Sigmoid colon (tissue), 7 donors: ENCODE data around the gene UBA52. TPM values are rescaled to one million over a fixed set of nuclear protein-coding genes. Genes with fewer than 3 reads are reported as not detected.

Experiments
- DNase-seq: peaks from one replicate; pipeline ENCODE4 v3.0.0-alpha.2; 2019
- H3K27ac ChIP-seq, 4 donors: fragments of 200-600 bp; sonication (generic); one replicate each; pipeline ENCODE4 v1.5.1; 2016 to 2019; ENCODE audit warnings: mild to moderate bottlenecking in 1 of 4
- H3K27me3 ChIP-seq, 3 donors: fragments of 200-600 bp; sonication (generic); one replicate each; pipeline ENCODE4 v1.5.1; 2019; ENCODE audit warnings: mild to moderate bottlenecking in 1 of 3
- H3K36me3 ChIP-seq, 4 donors: fragments of 200-600 bp; sonication (generic); one replicate each; pipeline ENCODE4 v1.5.1; 2016 to 2019
- H3K4me1 ChIP-seq, 4 donors: fragments of 200-600 bp; sonication (generic); one replicate each; pipeline ENCODE4 v1.5.1; 2017 to 2019
- H3K4me3 ChIP-seq, 4 donors: fragments of 200-600 bp; sonication (generic); one replicate each; pipeline ENCODE4 v1.5.1; 2017 to 2019; ENCODE audit warnings: mild to moderate bottlenecking in 2 of 4, moderate library complexity in 1 of 4
- H3K9me3 ChIP-seq, 4 donors: fragments of 200-600 bp in 3 of 4; sonication (generic) in 3 of 4; one replicate each; pipeline versions ENCODE4 v1.5.1 to v1.6.1; 2013 to 2019
- CTCF ChIP-seq, 4 experiments: fragments of 450-650 bp in 3 of 4; fragments of 200-600 bp in 1 of 4; IDR thresholded peaks; one replicate each; pipeline ENCODE4 v1.5.1; 2016 to 2019; ENCODE audit warnings: antibody characterized with exemption in 4 of 4, mild to moderate bottlenecking in 3 of 4, moderate library complexity in 2 of 4
- EP300 ChIP-seq, 4 donors: sonication (generic); formaldehyde crosslinking; IDR thresholded peaks; one replicate each; pipeline ENCODE4 v1.6.1; 2017; ENCODE audit warnings: antibody characterized with exemption in 4 of 4
- POLR2A ChIP-seq, 2 donors: fragments of 450-650 bp; IDR thresholded peaks; one replicate each; pipeline ENCODE4 v1.6.1; 2016; ENCODE audit warnings: antibody characterized with exemption in 2 of 2, mild to moderate bottlenecking in 2 of 2, moderate library complexity in 2 of 2
- POLR2AphosphoS5 ChIP-seq, 4 donors: sonication (generic); formaldehyde crosslinking; IDR thresholded peaks; one replicate each; pipeline ENCODE4 v1.6.1; 2017; ENCODE audit warnings: antibody characterized with exemption in 4 of 4
- WGBS, 2 donors: extraction: QIAGEN DNeasy Blood & Tissue Kit; methylation state at CpG; one replicate each; pipeline ENCODE4 v1.1.7; 2013; 5-methylcytosine and 5-hydroxymethylcytosine counted together
- intact Hi-C: fragments of 100-400 bp; cut with DNase I; formaldehyde crosslinking; loops from one replicate; pipeline ENCODE4 v1.15.1; 2023
- polyA plus RNA-seq, 3 donors: library from polyadenylated mRNA; stranded (reverse); fragments of 200-250 nt; gene quantifications; one replicate each; pipeline ENCODE4 v1.2.3, GENCODE V29; 2013
- total RNA-seq, 4 donors: library from RNA; depleted of rRNA; stranded (reverse); fragments of >200 nt; gene quantifications; one replicate each; pipeline ENCODE4 v1.1.0, GENCODE V29; 2016
- donor health status: healthy with polysubstance abuse.
- donor health status: Bipolar disorder and iron deficiency.
- donor health status: healthy.

The UBA52 gene
- total and polyA plus RNA-seq, 7 donors, result 450 to 1,720 (median 1,029) TPM

- H3K27me3 ChIP-seq, result no peaks in the 10 kb centered on the region
- TF ChIP-seq POLR2AphosphoS5 (IDR thresholded peaks at IDR 0.05) (no peak), EP300 (IDR thresholded peaks at IDR 0.05) (no peak)
- H3K36me3 ChIP-seq, result peaks cover 0 to 5% (median 1%) of the 10 kb centered on the region in 4 donors
- intact Hi-C loops, result no loop called here
- 92 to 93% methylated on average over 9 of the region's 9 CpGs for WGBS, 2 donors
- no peak overlapping the region for H3K27ac ChIP-seq
- H3K4me1 ChIP-seq, result peaks cover 0 to 3% (median 0%) of the 10 kb centered on the region in 4 donors
- DNase-seq, result no peak
- H3K9me3 ChIP-seq, result no peaks in the 10 kb centered on the region
- no peak overlapping the region for H3K4me3 ChIP-seq
Observed at GRCh38 chr19:18526316-18526715, 45.3 kb upstream of the UBA52 start.

- no peak overlapping the region for H3K27ac ChIP-seq
- H3K9me3 ChIP-seq, result no peaks in the 10 kb centered on the region
- H3K27me3 ChIP-seq, result no peaks in the 10 kb centered on the region
- H3K36me3 ChIP-seq, result peaks cover 16 to 35% (median 22%) of the 10 kb centered on the region in 4 donors
- no peak overlapping the region for H3K4me3 ChIP-seq
- no peaks in the 10 kb centered on the region for H3K4me1 ChIP-seq
- intact Hi-C loops, result no loop called here
- no peak for TF ChIP-seq POLR2A (IDR thresholded peaks at IDR 0.05)
- no peak for TF ChIP-seq POLR2AphosphoS5 (IDR thresholded peaks at IDR 0.05)
- TF ChIP-seq EP300 (IDR thresholded peaks at IDR 0.05), result no peak
- TF ChIP-seq CTCF (IDR thresholded peaks at IDR 0.05), result no peak
- DNase-seq, result no peak
- 77 to 79% methylated on average over 7 of the region's 7 CpGs for WGBS, 2 donors
Observed at GRCh38 chr19:18529782-18530181, 41.9 kb upstream of the UBA52 start.

- no peak for TF ChIP-seq CTCF (IDR thresholded peaks at IDR 0.05)
- TF ChIP-seq POLR2A (IDR thresholded peaks at IDR 0.05), result no peak
- TF ChIP-seq EP300 (IDR thresholded peaks at IDR 0.05), result no peak
- TF ChIP-seq POLR2AphosphoS5 (IDR thresholded peaks at IDR 0.05), result no peak
- intact Hi-C loops, result no loop called here
- H3K4me1 ChIP-seq, result no peaks in the 10 kb centered on the region
- WGBS, 2 donors, result 93 to 97% methylated on average over 9 of the region's 9 CpGs
- H3K4me3 ChIP-seq, result no peak overlapping the region
- H3K9me3 ChIP-seq, result no peaks in the 10 kb centered on the region
- no peaks in the 10 kb centered on the region for H3K27me3 ChIP-seq
- DNase-seq, result no peak
- H3K36me3 ChIP-seq, result peaks cover 21 to 52% (median 34%) of the 10 kb centered on the region in 4 donors
- no peak overlapping the region for H3K27ac ChIP-seq
Observed at GRCh38 chr19:18531485-18531884, 40.2 kb upstream of the UBA52 start.

GRCh38 chr19:18532168-18532890, 39.3 kb upstream of the UBA52 start:
- Histone ChIP-seq H3K4me3 (no peak overlapping the region), H3K27ac (no peak overlapping the region), H3K9me3 (no peaks in the 10 kb centered on the region), H3K27me3 (no peaks in the 10 kb centered on the region), H3K4me1 (no peaks in the 10 kb centered on the region), H3K36me3 (peaks cover 23 to 61% (median 34%) of the 10 kb centered on the region in 4 donors)
- TF ChIP-seq POLR2A (IDR thresholded peaks at IDR 0.05) (no peak), EP300 (IDR thresholded peaks at IDR 0.05) (no peak), CTCF (IDR thresholded peaks at IDR 0.05) (no peak), POLR2AphosphoS5 (IDR thresholded peaks at IDR 0.05) (no peak)
- WGBS, 2 donors, result 97 to 98% methylated on average over 22 of the region's 22 CpGs
- no peak for DNase-seq
- intact Hi-C loops, result no loop called here

GRCh38 chr19:18533058-18533457, 38.6 kb upstream of the UBA52 start:
- DNase-seq, result no peak
- no peak for TF ChIP-seq CTCF (IDR thresholded peaks at IDR 0.05)
- no peak for TF ChIP-seq EP300 (IDR thresholded peaks at IDR 0.05)
- no peak for TF ChIP-seq POLR2A (IDR thresholded peaks at IDR 0.05)
- TF ChIP-seq POLR2AphosphoS5 (IDR thresholded peaks at IDR 0.05), result no peak

More at GRCh38 chr19:18533058-18533457, 38.6 kb upstream of the UBA52 start:
- H3K9me3 ChIP-seq, result no peaks in the 10 kb centered on the region
- 95 to 97% methylated on average over 4 of the region's 4 CpGs for WGBS, 2 donors
- H3K27me3 ChIP-seq, result no peaks in the 10 kb centered on the region
- intact Hi-C loops, result no loop called here
- no peaks in the 10 kb centered on the region for H3K4me1 ChIP-seq
- H3K27ac ChIP-seq, result no peak overlapping the region
- no peak overlapping the region for H3K4me3 ChIP-seq
- peaks cover 23 to 68% (median 38%) of the 10 kb centered on the region in 4 donors for H3K36me3 ChIP-seq
